Stimulated activated CD8-positive, alpha-beta memory T cell treated with anti-CD3 and anti-CD28 coated beads, Interleukin-7, amount 100 ng/mL, for 1 hour (primary cell): ENCODE measurements around the gene HAVCR1.
"Not testable (repeated sequence)": the region's sequence is repeated elsewhere in the genome, so short reads cannot be mapped to it uniquely, and the experiment has no call there.

Source experiments
- DNase-seq, 2 donors: peaks; one replicate each; pipeline ENCODE4 v3.0.0-alpha.2; 2020; ENCODE audit warnings: low read depth in 2 of 2

Gene HAVCR1

GRCh38 chr5:157059093-157059539 lies at the start of gene HAVCR1:
TSS of gene HAVCR1 (minus strand) at chr5:157059116. CDS start at chr5:157057943, 1,173 bp downstream.
- no peak for DNase-seq

DNA sequence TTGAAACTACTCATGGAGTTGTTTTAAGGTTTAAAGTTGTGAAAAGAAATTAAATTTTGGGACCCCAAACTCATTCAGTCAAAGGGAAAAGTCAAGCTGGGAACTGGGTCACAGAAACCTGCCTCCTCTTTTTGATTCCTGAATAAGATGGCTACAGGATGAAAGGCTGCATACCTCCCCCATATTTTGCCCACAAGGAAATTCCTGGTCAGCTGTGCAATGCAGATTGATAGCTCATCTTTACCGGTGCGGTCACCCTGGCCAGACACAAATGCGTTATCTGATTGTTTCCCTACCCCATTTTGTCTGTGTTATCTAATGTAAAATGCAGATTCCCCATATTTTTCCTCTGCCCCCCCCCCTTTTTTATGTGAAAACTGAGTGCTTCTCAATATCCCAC lies 48.6 kb upstream of the HAVCR1 start:
- DNase-seq: no peak

DNA sequence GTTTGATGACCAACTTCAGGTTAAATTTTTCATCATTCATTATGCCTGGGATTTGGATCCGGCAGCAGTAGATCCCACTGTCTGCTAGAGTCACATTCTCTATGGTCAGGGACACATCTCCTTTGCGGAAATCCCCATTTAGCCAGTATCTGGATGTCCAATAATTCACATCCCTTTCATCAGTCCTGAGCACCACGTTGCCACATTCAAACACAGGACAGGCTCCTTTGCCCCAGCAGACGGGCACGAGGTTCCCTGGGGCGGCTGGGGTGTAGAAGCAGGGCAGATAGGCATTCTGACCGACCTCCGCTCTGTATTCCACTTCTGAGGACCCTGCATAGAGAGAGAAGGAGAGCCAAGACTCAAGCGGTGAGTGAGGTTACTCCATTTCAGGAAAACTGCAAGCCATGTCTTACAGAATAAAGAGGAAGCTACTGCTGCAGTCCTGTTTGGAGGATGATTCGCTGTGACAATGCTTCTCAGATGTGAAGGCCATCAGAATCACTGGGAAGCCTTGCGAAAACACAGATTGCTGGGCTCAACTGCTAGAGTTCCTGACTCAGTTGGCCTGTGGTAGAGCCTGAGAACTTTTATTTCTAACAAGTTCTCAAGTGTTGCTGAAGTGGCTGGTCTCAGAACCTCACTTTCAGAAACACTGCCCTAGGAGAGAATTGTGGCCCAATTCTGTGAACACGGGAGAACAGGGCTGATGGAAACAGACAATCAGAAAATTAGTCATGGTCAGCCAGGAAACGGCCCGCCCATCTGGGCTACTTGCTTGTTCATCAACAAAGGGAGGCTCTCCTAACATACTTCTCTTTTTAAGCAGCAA lies 47.9 kb upstream of the HAVCR1 start:
- no peak for DNase-seq

DNA sequence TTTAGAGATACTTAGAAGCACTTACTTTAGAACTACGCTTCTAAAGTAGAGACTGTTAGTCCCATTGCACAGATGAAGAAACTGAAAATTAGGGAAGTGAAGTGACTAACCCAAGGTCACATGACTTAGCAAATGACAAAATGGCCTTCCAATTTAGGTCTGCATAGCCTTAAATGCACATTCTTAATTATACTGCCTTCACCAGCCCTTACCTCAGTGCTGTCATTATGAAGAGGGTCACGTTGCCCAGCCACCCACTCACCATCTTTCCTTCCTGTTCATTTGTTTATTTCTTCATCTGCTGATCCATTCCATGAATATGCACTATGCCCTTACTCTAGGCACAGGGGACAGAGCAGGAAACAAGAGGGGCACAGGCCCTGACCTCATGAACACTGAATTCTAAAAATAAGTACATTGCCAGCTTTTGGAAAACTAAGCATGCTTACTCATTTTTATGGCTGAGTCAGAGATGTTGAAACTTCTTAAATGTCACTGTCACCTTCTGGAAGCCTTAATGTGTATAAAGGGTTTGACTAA lies 41.3 kb upstream of the HAVCR1 start:
- no peak for DNase-seq

GRCh38 chr5:157088342-157088990 lies 29.6 kb upstream of the HAVCR1 start:
- DNase-seq: no peak

DNA sequence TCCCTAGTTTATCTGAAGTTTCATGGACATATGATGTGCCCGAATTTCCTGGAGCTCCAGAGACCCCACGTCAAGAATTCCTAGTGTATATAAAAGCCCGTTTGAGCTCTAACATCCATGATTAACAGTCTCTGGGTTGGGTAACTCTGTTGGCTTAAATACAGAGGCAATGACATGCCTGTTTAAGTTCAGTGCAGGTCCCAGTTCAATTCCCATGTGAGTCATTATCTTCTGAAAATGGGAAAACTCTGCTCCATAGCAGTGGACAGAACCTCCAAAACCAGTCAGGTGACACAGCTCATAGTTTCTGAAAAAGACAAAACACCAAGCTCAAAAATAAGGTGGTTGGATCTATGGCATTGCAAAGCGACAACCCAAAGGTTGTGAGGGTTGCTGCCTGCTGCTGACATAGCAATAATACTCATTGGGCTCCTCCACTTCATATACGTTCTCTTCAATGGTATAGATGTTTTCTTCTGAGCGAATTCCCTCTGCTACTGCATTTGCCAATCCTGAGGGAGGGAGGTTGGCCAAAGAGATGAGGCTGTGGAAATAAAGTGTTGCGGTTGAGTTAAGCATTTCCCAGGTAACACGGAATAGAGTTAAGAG lies 27.9 kb upstream of the HAVCR1 start:
- DNase-seq: no peak

DNA sequence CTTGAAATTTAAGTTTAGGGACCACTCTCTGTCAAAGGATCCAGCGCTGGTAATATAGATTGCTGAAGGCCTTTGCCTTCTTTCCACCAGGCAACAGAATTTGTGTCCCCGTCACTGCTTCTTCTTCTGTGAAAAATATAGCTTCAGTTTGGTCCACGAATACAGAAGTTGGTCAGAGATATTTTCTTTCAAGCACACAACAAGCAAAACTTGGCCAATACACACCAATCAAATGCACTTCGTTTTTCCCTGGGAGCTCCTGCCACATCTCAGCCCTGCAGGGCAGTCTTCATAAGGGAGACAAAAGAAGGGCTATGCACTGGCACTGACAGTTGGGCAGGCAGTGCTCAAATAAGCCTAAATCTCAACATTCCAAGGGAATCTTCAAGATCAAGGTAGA lies 27.0 kb upstream of the HAVCR1 start:
- DNase-seq: no peak

GRCh38 chr5:157080286-157080685 lies 21.4 kb upstream of the HAVCR1 start:
- no peak for DNase-seq

DNA sequence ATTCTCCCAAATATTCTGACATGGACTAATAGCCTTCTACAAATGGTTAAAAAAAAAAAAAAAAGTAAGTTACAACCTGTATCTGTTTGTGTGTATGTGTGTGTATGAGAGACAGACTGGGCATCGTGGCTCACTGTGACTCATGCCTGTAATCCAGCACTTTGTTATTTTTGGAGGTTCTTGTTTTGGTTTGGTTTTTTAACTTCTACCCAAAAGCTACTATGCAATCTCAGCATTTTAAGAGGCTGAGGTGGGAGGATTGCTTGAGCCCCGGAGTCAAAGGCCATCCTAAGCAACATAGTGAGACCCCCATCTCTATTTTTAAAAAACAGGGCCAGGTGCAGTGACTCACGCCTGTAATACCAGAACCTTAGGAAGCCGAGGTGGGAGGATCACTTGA lies 17.6 kb upstream of the HAVCR1 start:
- no peak for DNase-seq

- DNase-seq: no peak
Measured at GRCh38 chr5:157072508-157072907, 13.6 kb upstream of the HAVCR1 start.

DNA sequence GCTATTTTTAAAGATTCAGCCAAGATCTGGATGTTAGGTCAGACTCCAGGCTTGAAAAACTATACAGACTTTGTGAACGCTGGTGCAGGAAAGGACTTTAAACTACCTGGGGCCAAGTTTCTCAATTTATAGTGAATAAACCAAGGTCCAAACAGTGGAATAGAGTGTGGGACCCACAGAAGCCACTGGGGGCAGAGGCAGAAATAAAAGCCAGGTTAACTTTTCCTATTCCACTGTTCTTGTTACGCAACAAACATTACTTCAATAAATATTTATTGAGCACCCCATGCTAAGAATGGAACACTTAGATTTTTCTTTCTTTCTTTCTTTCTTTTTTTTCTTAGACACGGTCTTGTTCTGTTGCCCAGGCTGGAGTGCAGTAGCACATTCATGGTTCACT lies 11.0 kb upstream of the HAVCR1 start:
- no peak for DNase-seq

- no peak for DNase-seq
Measured at GRCh38 chr5:157068785-157069184, 9.9 kb upstream of the HAVCR1 start.

DNA sequence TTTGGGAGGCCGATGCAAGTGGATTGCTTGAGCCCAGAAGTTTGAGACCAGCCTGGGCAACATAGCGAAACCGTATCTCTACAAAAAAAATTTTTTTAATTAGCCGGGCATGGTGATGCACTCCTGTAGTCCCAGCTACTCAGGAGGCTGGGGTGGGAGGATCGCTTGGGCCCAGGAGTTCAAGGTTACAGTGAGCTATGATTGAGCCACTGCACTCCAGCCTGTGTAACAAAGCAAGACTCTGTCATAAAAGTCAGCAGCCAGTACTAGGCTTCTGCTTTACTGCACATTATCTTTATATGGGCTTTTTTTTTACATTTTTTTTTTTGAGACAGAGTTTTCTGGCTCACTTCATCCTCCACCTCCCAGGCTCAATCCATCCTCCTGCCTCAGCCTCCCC lies 9.4 kb upstream of the HAVCR1 start:
- no peak for DNase-seq

DNA sequence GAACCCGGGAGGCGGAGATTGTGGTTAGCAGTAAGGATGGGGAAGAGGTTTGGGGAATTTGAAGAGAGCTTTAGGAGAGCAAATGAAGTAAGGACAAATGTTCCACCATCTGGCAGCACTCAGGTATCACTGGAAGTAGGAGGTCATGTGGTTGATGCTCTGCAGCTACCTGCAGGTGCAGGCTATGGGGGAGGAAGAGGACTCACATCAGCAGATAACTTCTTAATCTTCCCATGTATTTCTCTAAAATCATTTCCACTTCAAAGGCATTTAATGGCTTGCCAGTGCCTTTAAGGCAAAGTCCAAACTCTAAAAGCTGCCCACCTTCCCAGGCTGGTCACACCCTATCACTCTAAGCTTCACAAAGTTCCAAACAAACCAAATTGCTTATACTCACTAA lies 8.1 kb upstream of the HAVCR1 start:
- DNase-seq: no peak

GRCh38 chr5:157066080-157066479 lies 7.2 kb upstream of the HAVCR1 start:
- no peak for DNase-seq

GRCh38 chr5:157063776-157064430 lies 5.0 kb upstream of the HAVCR1 start:
- DNase-seq: no peak

DNA sequence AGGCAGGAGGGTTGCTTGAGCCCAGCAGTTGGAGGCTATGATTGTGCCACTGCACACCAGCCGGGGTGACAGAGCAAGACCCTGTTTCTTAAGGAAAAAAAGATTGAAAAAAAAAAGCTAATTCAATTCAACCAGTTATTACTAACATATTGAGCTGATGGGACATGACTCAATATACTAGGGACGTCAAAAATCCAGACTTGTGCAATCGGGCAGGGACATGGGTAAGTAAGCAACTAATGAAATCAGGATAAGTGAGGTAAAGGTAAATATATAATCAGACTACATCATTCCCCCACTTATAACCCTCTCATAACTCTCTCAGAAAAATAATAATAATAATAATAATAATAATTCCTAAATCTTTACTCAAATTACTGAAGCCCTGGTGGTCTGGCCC lies 975 bp upstream of the HAVCR1 start:
- DNase-seq: no peak

DNA sequence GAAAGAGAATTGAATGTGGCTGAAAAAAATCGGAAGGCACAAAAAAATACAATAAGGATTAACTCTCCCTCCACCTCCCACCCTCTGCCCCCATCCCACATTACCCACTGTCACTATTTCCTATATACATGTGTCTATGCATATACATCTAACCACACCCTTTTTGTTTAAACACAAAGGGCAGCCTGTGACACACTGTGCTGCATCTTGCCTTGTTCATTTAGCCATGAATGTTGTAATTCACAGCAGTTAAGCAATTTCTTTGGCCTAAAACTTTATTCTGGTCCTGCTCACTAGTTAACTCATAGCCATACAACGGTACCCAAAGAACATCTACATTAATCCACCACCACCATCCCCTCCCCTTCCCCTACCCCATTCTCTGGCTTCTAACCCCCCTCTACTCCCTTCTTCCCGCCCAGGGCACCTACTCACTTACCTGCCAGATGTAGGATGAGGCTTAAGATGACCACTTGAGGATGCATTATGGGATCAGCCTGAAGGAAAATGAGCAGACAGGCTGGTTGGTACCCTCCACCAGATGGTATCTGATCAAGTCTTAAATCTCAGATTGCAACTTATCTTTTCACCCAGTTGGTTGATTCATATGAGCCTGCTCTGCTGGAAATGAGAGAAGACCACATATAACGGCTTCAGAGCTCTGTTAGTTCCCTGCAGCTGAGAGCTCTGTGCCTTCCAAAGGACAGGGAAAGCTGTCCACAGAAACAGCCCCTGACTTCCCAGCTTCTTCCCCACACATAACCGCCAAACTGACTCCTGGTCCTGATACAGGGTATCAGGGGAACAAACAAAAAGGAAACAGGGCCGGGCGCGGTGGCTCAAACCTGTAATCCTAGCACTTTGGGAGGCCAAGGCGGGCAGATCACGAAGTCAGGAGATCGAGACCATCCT lies 1.2 kb downstream of the HAVCR1 start:
- no peak for DNase-seq

- not testable (repeated sequence) for DNase-seq
Measured at GRCh38 chr5:157056848-157057247, 2.1 kb downstream of the HAVCR1 start.

GRCh38 chr5:157051604-157052245 lies 7.2 kb downstream of the HAVCR1 start:
- no peak for DNase-seq
